Psoas muscle (tissue), 8 donors: ENCODE results near the gene GOLGA1. TPM values are rescaled to one million over a fixed set of nuclear protein-coding genes. Genes with fewer than 3 reads are reported as not detected.
"Not testable (repeated sequence)": the region's sequence is repeated elsewhere in the genome, so short reads cannot be mapped to it uniquely, and the experiment has no call there.

Experiments used
- ATAC-seq, 4 donors: fragments of 200-7000 bp; cut with Tn5 transposase; one replicate each; pipeline ENCODE4 v1.9.1; 2020; ENCODE audit warnings: moderate library complexity in 3 of 4, mild to moderate bottlenecking in 2 of 4
- DNase-seq, 2 donors: peaks; one replicate each; pipeline ENCODE4 v3.0.0-alpha.2; 2020
- H3K27ac ChIP-seq: fragments of 200-600 bp; one replicate; pipeline ENCODE4 v1.8.0; 2022
- H3K27me3 ChIP-seq, 3 donors: fragments of 200-600 bp in 1 of 3; one replicate each; pipeline versions ENCODE4 v1.6.1 to v1.8.0; 2013 to 2022; ENCODE audit warnings: low read length in 2 of 3, mild to moderate bottlenecking in 2 of 3, moderate library complexity in 1 of 3; ENCODE audit not compliant: insufficient read depth in 3 of 3
- H3K36me3 ChIP-seq, 2 donors: fragments of 200-600 bp in 1 of 2; one replicate each; pipeline versions ENCODE4 v1.6.1 to v1.8.0; 2013 to 2022; ENCODE audit warnings: low read depth in 1 of 2, mild to moderate bottlenecking in 1 of 2, moderate library complexity in 1 of 2; ENCODE audit not compliant: insufficient read depth in 1 of 2
- H3K4me1 ChIP-seq: fragments of 200-600 bp; one replicate; pipeline ENCODE4 v1.8.0; 2022
- H3K4me3 ChIP-seq: fragments of 200-600 bp; one replicate; pipeline ENCODE4 v1.8.0; 2022; ENCODE audit warnings: mild to moderate bottlenecking
- H3K9me3 ChIP-seq: fragments of 200-600 bp; one replicate; pipeline ENCODE4 v1.8.0; 2022
- CTCF ChIP-seq: fragments of 200-600 bp; IDR thresholded peaks from one replicate; pipeline ENCODE4 v1.8.0; 2022; ENCODE audit warnings: antibody characterized with exemption
- WGBS, 3 donors: extraction: QIAGEN DNeasy Blood & Tissue Kit; methylation state at CpG; one replicate each; pipeline versions ENCODE4 v1.1.6 to v1.1.7; 2013; 5-methylcytosine and 5-hydroxymethylcytosine counted together
- intact Hi-C, 2 donors: fragments of 100-400 bp; cut with DNase I; formaldehyde crosslinking; loops; one replicate each; pipeline versions ENCODE4 v1.11.0 to v1.14.2; 2022
- polyA plus RNA-seq, 3 donors: library from polyadenylated mRNA; stranded (reverse); fragments of 200-250 nt; gene quantifications; one replicate each; pipeline ENCODE4 v1.2.3, GENCODE V29; 2013
- total RNA-seq, 4 donors: library from RNA; stranded (reverse); fragmentation: NEBNext Ultra II Directional in 2 of 4; extraction: Animal tissue kit (Norgen Biotek cat#: 25700) in 2 of 4; gene quantifications; one replicate each; pipeline versions ENCODE4 v1.2.1 to v1.2.4, GENCODE V29; 2021 to 2023
- donor health status: healthy with polysubstance abuse.
- donor health status: DM: no; HTN: no; CAD: no; lungs with moderate emphysema.
- donor health status: Bipolar disorder and iron deficiency.
- donor health status: healthy.
- donor health status: DM: yes; HTN: yes; CAD: no.
- donor health status: DM: no; HTN: no; CAD: no.
- donor health status: DM: no; HTN: no; CAD: no.
- donor health status: DM: yes; HTN: yes; CAD: no.

The GOLGA1 gene
- total and polyA plus RNA-seq, 7 donors: 8.0 to 23.0 (median 15.2) TPM

- Histone ChIP-seq H3K4me1 (peaks cover 8% of the 10 kb centered on the region), H3K36me3 (no peaks in the 10 kb centered on the region), H3K27me3 (no peaks in the 10 kb centered on the region), H3K4me3 (no peak overlapping the region), H3K27ac (peak overlapping the region; percentile 50), H3K9me3 (no peaks in the 10 kb centered on the region)
- ATAC-seq (no peak), DNase-seq (no peak)
- intact Hi-C loops: no loop called here
- no peak for TF ChIP-seq CTCF
- 86 to 92% (median 88%) methylated on average over 10 to 14 of the region's 14 CpGs for WGBS, 3 donors
Measured at GRCh38 chr9:124841075-124841821, 99.6 kb downstream of the GOLGA1 start.

DNA sequence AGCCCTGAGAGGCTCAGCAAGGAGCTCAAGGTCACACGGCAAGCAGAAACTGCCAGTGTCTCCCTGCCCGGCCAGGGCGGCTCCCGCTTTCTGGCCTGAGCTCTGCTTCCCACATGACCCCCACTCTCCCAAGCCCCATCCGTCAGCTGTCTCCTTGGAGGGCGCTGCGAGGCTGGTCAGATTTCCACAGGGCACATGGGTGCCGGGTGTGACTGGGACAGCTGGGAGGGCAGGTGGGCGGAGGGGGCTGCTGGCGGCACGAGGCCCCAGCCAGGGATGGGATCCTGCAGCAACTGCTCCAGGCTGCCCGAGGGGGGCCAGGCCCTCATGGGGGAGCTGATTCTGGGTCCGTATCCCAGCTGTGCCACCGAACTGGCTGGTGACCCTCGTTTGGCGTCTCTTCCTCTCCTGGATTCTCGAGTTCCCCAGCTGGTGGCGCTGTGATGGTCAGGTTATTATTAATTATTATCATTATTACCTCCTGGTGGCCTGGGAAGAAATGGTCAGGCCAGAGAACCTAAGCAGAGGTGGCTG is 100.5 kb downstream of the GOLGA1 start:
- Histone ChIP-seq H3K4me3 (no peak overlapping the region), H3K9me3 (no peaks in the 10 kb centered on the region), H3K27me3 (no peaks in the 10 kb centered on the region), H3K36me3 (no peaks in the 10 kb centered on the region), H3K27ac (peak overlapping the region; percentile 50), H3K4me1 (peaks cover 11% of the 10 kb centered on the region)
- 22 to 42% (median 25%) methylated on average over 13 to 18 of the region's 18 CpGs for WGBS, 3 donors
- intact Hi-C loops: no loop called here
- ATAC-seq (peak; percentile 88 to 96 (median 96)), DNase-seq (peak; percentile 66 to 86)
- TF ChIP-seq CTCF: peak; percentile 32

- no peaks in the 10 kb centered on the region for H3K9me3 ChIP-seq
- ATAC-seq: peak; percentile 34 to 63 (median 52)
- 40 to 57% (median 48%) methylated on average over 12 of the region's 12 CpGs for WGBS, 3 donors
- peaks cover 17% of the 10 kb centered on the region for H3K4me1 ChIP-seq
- no peaks in the 10 kb centered on the region for H3K36me3 ChIP-seq
- no peaks in the 10 kb centered on the region for H3K27me3 ChIP-seq
- peak overlapping the region; percentile 50 for H3K27ac ChIP-seq
- DNase-seq: no peak
- intact Hi-C loops: no loop called here
- TF ChIP-seq CTCF: peak; percentile 33
- H3K4me3 ChIP-seq: no peak overlapping the region
Measured at GRCh38 chr9:124839612-124840299, 101.1 kb downstream of the GOLGA1 start.

- H3K27me3 ChIP-seq, DNase-seq, H3K9me3 ChIP-seq, intact Hi-C loops, H3K36me3 ChIP-seq, H3K27ac ChIP-seq, H3K4me3 ChIP-seq, ATAC-seq: not testable (repeated sequence)
- 78 to 94% (median 87%) methylated on average over 23 to 44 of the region's 52 CpGs for WGBS, 3 donors
- peaks cover 20% of the 10 kb centered on the region for H3K4me1 ChIP-seq
Measured at GRCh38 chr9:124838567-124839275, 102.2 kb downstream of the GOLGA1 start.

DNA sequence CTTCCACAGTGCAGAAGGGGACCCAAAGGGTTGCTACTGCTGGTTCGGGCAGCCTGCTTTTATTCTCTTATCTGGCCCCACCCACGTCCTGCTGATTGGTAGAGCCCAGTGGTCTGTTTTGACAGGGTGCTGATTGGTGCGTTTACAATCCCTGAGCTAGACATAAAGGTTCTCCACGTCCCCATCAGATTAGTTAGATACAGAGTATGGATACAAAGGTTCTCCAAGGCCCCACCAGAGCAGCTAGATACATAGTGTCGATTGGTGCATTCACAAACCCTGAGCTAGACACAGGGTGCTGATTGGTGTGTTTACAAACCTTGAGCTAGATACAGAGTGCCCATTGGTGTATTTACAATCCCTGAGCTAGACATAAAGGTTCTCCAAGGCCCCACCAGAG is 102.8 kb downstream of the GOLGA1 start:
- 73 to 92% (median 86%) methylated on average over 5 of the region's 5 CpGs for WGBS, 3 donors
- intact Hi-C loops, H3K36me3 ChIP-seq, DNase-seq, ATAC-seq, H3K27ac ChIP-seq, H3K27me3 ChIP-seq, H3K4me3 ChIP-seq, H3K9me3 ChIP-seq: not testable (repeated sequence)
- peaks cover 20% of the 10 kb centered on the region for H3K4me1 ChIP-seq
